Gastrocnemius medialis (tissue), 4 donors: ENCODE results near the gene COBL. TPM values are rescaled to one million over a fixed set of nuclear protein-coding genes. Genes with fewer than 3 reads are reported as not detected.

Experiments used
- ATAC-seq, 2 donors: fragments of 150-250 bp; one replicate each; pipeline ENCODE4 v1.9.1; 2016
- DNase-seq, 2 donors: peaks; one replicate each; pipeline ENCODE4 v3.0.0-alpha.2; 2019
- H3K27ac ChIP-seq, 4 donors: fragments of 200-600 bp; sonication (generic); 1 replicate in 1 of 4; 2 replicates in 3 of 4; pipeline ENCODE4 v1.5.1; 2016 to 2018; ENCODE audit warnings: mild to moderate bottlenecking in 2 of 4, moderate library complexity in 1 of 4
- H3K27me3 ChIP-seq, 3 donors: fragments of 200-600 bp; sonication (generic) in 2 of 3; 1 replicate in 1 of 3; 2 replicates in 2 of 3; pipeline versions ENCODE4 v1.5.1 to v1.6.0; 2016 to 2019; ENCODE audit warnings: mild to moderate bottlenecking in 1 of 3, moderate library complexity in 1 of 3
- H3K36me3 ChIP-seq, 2 donors: fragments of 200-600 bp; sonication (generic) in 1 of 2; one replicate each; pipeline ENCODE4 v1.5.1; 2017 to 2018
- H3K4me1 ChIP-seq, 2 donors: fragments of 200-600 bp; sonication (generic) in 1 of 2; one replicate each; pipeline ENCODE4 v1.5.1; 2016 to 2017; ENCODE audit warnings: mild to moderate bottlenecking in 2 of 2
- H3K4me3 ChIP-seq, 4 donors: fragments of 200-600 bp; sonication (generic) in 3 of 4; 1 replicate in 1 of 4; 2 replicates in 3 of 4; pipeline ENCODE4 v1.5.1; 2016 to 2019; ENCODE audit warnings: mild to moderate bottlenecking in 2 of 4
- H3K9me3 ChIP-seq, 3 donors: fragments of 200-600 bp; sonication (generic) in 2 of 3; 1 replicate in 1 of 3; 2 replicates in 2 of 3; pipeline ENCODE4 v1.5.1; 2016 to 2019
- POLR2A ChIP-seq, 2 donors: fragments of 450-650 bp; IDR thresholded peaks; one replicate each; pipeline ENCODE4 v1.6.1; 2017; ENCODE audit warnings: antibody characterized with exemption in 2 of 2, mild to moderate bottlenecking in 2 of 2, moderate library complexity in 2 of 2
- in situ Hi-C, 4 donors: fragments of 200-750 bp; cut with MboI; loops; one replicate each; pipeline versions ENCODE4 v1.15.0 to v1.8.0; 2017; ENCODE audit warnings: low sequenced_read_pairs in 4 of 4
- intact Hi-C: fragments of 100-400 bp; cut with DNase I; formaldehyde crosslinking; loops from one replicate; pipeline ENCODE4 v1.15.1; 2023; ENCODE audit warnings: low total_unique reads
- total RNA-seq, 4 donors: library from RNA; depleted of rRNA; stranded (reverse); fragments of >200 nt; gene quantifications; one replicate each; pipeline versions ENCODE4 v1.1.0 to v1.2.3, GENCODE V29; 2016
- TF ChIP-seq, protein P1 (sequence below), 5 experiments: fragments of 450-650 bp in 3 of 5; fragments of 200-600 bp in 2 of 5; sonication (generic) in 2 of 5; IDR thresholded peaks in 4 of 5; conservative IDR thresholded peaks in 1 of 5; 1 replicate in 4 of 5; 2 replicates in 1 of 5; pipeline ENCODE4 v1.5.1; 2016 to 2019; ENCODE audit warnings: antibody characterized with exemption in 5 of 5, mild to moderate bottlenecking in 3 of 5, moderate library complexity in 3 of 5

The COBL gene
- total RNA-seq, 4 donors from 2014 or later = 82.1 to 170 (median 124) TPM

GRCh38 chr7:51328351-51328801 lies 11.8 kb upstream of the COBL start:
- Histone ChIP-seq H3K4me1 (peaks cover 4 to 20% of the 10 kb centered on the region in 2 donors), H3K27ac (no peak overlapping the region), H3K4me3 (no peak overlapping the region), H3K27me3 (no peaks in the 10 kb centered on the region), H3K36me3 (no peaks in the 10 kb centered on the region), H3K9me3 (no peaks in the 10 kb centered on the region)
- TF ChIP-seq POLR2A (IDR thresholded peaks at IDR 0.05) = no peak
- TF ChIP-seq, protein P1, sequence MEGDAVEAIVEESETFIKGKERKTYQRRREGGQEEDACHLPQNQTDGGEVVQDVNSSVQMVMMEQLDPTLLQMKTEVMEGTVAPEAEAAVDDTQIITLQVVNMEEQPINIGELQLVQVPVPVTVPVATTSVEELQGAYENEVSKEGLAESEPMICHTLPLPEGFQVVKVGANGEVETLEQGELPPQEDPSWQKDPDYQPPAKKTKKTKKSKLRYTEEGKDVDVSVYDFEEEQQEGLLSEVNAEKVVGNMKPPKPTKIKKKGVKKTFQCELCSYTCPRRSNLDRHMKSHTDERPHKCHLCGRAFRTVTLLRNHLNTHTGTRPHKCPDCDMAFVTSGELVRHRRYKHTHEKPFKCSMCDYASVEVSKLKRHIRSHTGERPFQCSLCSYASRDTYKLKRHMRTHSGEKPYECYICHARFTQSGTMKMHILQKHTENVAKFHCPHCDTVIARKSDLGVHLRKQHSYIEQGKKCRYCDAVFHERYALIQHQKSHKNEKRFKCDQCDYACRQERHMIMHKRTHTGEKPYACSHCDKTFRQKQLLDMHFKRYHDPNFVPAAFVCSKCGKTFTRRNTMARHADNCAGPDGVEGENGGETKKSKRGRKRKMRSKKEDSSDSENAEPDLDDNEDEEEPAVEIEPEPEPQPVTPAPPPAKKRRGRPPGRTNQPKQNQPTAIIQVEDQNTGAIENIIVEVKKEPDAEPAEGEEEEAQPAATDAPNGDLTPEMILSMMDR (IDR thresholded peaks at IDR 0.05 in 4 of 5, conservative IDR thresholded peaks at IDR 0.05 in 1 of 5) = no peak
- in situ Hi-C loops (no loop called here), intact Hi-C loops (loop anchor here (5.0 kb wide), 1 partner anchor 141 kb away; no protein-coding TSS in a partner anchor)
- ATAC-seq (no peak), DNase-seq (no peak)

DNA sequence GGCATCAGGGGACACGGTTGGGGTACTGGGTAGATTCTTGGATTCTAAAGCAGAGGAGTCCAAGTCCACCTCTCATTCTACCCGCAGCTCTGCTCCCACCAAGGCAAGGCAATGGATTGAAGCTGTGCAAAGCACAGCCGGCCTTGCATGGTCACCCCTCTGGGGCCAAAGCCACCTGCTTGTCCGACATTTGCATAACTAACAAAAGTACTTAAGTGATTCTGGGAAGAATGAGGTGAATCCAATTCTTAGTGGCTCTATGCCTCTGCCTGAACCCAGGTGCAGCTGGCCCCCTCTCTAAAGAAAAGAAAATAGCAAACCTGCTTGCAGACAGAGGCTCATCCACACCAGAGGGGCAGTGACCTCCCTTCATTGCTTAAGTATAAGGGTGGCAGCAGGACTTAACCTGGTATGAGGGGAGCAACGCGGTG lies 10.7 kb upstream of the COBL start:
- H3K36me3 ChIP-seq = no peaks in the 10 kb centered on the region
- no peak overlapping the region for H3K27ac ChIP-seq
- DNase-seq (no peak), ATAC-seq (no peak)
- TF ChIP-seq, protein P1 (IDR thresholded peaks at IDR 0.05 in 4 of 5, conservative IDR thresholded peaks at IDR 0.05 in 1 of 5) = no peak
- TF ChIP-seq POLR2A (IDR thresholded peaks at IDR 0.05) = no peak
- H3K4me3 ChIP-seq = no peak overlapping the region
- H3K4me1 ChIP-seq = peaks cover 4 to 20% of the 10 kb centered on the region in 2 donors
- in situ Hi-C loops (no loop called here), intact Hi-C loops (loop anchor here (5.0 kb wide), 1 partner anchor 140 kb away; no protein-coding TSS in a partner anchor)
- no peaks in the 10 kb centered on the region for H3K9me3 ChIP-seq
- no peaks in the 10 kb centered on the region for H3K27me3 ChIP-seq

GRCh38 chr7:51326656-51327286 lies 10.2 kb upstream of the COBL start:
- no peak overlapping the region for H3K4me3 ChIP-seq
- ATAC-seq = no peak
- no peaks in the 10 kb centered on the region for H3K27me3 ChIP-seq
- H3K9me3 ChIP-seq = no peaks in the 10 kb centered on the region
- peaks cover 4 to 20% of the 10 kb centered on the region in 2 donors for H3K4me1 ChIP-seq
- intact Hi-C loops = loop anchor here (5.0 kb wide), 1 partner anchor 139 kb away; no protein-coding TSS in a partner anchor
- TF ChIP-seq, protein P1 (IDR thresholded peaks at IDR 0.05 in 4 of 5, conservative IDR thresholded peaks at IDR 0.05 in 1 of 5) = no peak
- TF ChIP-seq POLR2A (IDR thresholded peaks at IDR 0.05) = no peak
- H3K36me3 ChIP-seq = no peaks in the 10 kb centered on the region
- in situ Hi-C loops = no loop called here
- DNase-seq = no peak
- no peak overlapping the region for H3K27ac ChIP-seq

DNA sequence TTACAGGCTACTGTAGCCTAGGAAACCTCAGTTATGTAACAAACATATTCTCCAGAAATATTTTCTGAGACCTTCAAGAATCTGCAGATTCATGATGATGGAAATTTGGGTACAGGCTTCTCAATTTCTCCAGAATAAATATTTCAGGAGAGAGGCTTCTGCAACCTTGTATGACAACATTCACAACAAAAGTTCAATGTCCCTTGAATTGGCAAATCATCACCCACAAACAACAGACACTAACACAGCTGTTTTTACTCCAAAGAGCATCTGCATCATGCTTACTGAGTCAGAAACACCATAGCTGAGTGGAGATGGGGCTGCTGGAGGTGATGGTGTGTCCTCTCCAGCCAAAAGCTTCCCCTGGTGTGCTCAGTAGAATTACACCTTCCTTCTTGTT lies 9.3 kb upstream of the COBL start:
- Histone ChIP-seq H3K9me3 (no peaks in the 10 kb centered on the region), H3K27me3 (no peaks in the 10 kb centered on the region), H3K4me3 (no peak overlapping the region), H3K27ac (peak overlapping the region in 1 of 4 donors; percentile 71), H3K4me1 (peaks cover 4 to 20% of the 10 kb centered on the region in 2 donors), H3K36me3 (no peaks in the 10 kb centered on the region)
- intact Hi-C loops = loop anchor here (5.0 kb wide), 1 partner anchor 139 kb away; no protein-coding TSS in a partner anchor
- in situ Hi-C loops = no loop called here
- TF ChIP-seq POLR2A (IDR thresholded peaks at IDR 0.05) = no peak
- TF ChIP-seq, protein P1 (IDR thresholded peaks at IDR 0.05 in 4 of 5, conservative IDR thresholded peaks at IDR 0.05 in 1 of 5) = no peak
- ATAC-seq (no peak), DNase-seq (no peak)
